Activated gamma-delta T cell treated with Interleukin-2 at 50 U/mL for 16 hours (primary cell): ENCODE measurements around the gene RPUSD3.

Source experiments
- DNase-seq: peaks from one replicate; pipeline ENCODE4 v3.0.0-alpha.2; 2020

RPUSD3 gene

DNA sequence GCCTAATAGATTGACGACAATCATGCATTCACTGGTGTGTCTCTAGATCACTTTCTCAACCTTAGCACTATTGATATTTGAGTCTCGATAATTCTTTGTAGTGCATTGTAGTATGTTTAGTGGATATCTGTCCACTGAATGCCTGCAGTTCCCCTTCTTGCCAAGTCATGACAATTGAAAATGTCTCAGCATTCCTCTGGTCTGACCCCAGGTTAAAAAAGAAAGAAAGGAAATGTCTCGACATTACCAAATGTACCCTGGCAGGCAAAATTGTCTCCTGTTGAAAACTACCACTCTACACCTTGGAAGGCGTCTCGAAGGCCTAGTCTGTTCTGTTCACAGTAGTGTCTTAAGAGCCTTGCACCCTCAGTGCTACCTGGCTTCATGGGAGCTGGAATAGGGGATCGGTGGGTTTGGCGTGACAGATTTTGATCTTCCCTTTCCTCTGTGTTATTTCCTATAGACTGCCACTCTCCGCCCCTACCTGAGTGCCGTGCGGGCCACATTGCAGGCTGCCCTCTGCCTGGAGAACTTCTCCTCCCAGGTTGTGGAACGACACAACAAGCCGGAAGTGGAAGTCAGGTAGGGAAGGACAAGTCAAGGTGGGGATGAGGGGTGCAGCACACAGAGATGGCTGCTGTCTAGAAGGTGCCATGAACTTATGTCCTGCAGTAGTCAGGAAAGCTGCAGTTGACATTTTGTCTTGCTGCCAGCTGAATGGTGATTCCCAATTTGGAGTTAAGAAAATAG, 46.4 kb downstream of the RPUSD3 start:
- DNase-seq, result no peak

DNA sequence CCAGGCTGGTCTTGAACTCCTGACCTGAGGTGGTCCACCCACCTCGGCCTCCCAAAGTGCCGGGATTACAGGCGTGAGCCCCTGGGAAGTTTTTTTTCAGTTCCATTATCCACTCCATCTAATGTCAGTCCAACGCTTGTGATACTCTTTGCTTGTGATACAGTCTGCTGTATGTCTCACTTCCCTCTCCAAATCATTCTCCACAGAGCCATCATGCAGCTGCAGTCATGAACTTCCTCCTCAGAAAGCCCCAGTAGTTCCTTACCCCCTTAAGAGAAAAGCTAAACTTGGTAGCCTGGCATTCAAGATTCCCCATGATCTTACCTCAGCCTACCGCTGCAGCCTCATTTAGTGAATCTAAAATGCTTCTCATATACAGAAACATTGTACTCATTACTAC, 48.6 kb downstream of the RPUSD3 start:
- no peak for DNase-seq

DNA sequence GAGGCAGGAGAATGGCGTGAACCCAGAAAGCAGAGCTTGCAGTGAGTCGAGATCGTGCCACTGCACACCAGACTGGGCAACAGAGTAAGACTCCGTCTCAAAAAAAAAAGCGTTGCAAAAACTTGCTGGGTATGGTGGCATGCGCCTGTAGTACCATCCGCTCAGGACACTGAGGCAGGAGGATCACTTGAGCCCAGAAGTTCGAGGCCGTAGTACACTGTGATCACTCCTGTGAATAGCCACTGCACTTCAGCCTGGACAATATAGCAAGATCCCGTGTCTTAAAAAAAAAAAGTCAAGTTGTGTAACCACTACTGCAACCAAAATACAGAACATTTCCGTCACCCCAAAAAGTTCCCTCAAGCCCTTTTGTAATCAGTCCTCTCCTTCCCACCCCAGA, 49.4 kb downstream of the RPUSD3 start:
- DNase-seq, result no peak

DNA sequence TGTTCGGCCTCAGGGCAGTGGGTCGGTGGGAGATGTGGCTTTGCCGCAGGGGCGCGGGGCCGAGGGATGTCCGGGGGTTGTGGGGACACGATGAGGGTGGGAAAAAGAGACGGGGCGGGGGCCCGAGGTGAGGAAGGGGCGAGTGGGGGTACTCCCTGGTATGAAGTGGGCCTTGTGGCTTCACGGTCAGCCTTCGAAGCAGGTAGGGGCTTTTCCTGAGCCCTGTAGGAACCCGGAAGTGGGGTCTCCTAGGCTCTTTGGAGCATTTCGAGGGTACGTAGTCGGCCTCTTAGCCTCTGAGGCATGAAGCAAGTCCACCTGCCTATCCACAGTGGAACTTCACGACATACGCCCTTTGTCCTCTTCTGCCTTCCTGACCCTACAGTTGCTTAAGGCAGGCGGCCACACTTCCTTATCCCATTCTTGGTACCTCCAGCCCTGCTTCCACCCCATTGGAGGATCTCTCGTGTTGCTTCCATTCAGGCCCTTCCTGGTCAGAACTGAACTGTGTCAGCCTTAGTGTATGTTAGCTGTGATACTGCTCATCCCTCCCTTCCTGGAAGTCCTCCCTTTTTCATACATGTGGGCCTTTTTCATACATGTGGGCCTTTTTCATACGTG, 50.5 kb downstream of the RPUSD3 start:
- DNase-seq, result no peak

DNA sequence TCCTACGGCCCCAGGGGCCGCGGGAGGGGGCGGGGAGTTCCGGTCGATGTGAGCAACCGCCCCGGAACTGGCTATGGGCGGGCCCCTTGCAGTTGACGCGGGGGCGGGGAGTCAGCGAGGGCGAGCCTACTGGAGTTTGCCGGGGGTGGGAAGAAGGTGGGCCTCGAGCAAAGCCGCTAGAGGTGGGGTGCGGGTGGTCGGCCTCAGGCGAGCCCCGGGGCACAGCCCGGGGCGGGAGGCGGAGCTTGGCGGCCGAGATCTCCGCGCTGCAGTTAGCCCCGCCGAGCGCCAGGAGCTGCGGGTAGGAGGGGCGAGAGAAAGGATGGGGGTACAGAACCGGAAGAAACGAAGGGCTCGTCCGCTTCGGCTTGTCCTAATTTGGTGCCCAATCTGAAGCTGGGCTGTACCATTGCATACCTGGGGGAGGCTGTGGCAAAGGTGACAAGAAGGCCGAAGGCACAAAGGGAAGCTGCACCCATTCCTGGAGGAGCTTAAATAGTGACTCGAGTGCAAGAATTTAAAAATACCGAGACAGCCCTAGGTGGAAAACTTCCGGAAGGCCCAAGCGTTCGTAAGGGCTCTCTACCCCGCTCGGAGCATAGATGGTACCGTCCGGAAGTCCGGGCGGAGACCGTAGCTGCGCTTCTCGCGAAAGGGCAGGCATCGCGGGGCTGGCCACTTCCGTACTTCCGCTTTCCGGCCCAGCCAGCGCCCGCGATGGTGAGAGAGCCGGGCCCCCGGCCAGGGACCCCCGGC, 51.2 kb downstream of the RPUSD3 start, which contains the start of the genes ARPC4 and TADA3:
Gene ARPC4, plus strand, starts transcription at position 678 of the 756 bp plus-strand sequence. Its CDS starts 40 bp downstream, at position 718.
Gene TADA3, minus strand, starts transcription at position 69 of the 756 bp plus-strand sequence. CDS start 1,007 bp downstream, outside the sequence.
- peak; percentile 90 for DNase-seq

DNA sequence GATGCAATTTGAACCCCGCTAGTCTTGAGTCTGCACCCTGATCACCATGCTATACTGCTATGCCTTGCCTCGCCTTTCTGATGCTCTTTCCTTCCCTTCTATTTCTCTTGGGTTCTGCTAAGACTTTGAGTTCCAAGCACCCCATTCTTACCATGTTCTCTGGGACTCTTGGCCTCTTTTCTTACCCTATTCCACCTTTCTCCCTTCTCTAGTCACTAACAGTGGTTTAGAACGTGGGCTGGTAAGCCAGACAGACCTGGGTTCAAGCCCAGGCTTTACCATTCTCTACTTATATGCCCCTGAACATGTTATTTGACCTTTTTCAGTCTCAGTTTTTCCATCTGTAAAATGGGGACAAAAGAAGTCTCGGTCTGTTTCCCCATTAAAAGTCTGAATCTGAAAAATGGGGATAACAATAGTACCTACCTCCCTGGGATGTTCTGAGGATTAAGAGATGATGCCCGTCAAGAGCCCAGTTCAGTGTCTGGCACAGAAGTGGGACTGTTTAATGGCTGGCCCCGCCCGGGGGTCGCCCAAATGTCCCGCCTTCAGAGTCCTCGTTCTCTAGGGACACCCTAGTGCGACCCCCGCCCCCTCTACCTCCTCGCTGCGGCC, 51.9 kb downstream of the RPUSD3 start:
- no peak for DNase-seq

DNA sequence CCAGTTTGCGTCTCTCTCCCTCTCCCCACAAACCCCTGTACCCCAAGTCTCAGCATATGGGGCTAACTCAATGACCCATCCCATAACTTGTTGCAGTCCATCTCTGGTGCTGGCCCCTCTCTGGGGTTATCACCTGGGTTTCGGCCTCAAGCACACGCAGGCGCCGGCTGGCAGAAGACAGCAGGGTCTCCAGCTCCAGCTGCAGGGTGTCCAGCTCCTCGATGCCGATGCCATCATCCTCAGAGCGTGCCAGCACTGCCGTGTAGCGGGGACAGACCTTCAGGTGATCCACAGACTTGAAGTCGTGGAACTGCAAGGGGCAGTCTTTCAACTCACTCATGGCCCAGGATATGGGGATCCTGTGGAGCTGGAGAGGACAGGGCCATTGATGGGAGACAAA, 52.7 kb downstream of the RPUSD3 start:
- DNase-seq, result no peak
